Measurements from ENCODE around the gene CDC45.

- TF ChIP-seq CTCF (conservative IDR thresholded peaks at IDR 0.05 in 1 of 2, IDR thresholded peaks at IDR 0.05 in 1 of 2; ENCODE audit: extremely low read depth in 1 of 2, insufficient read depth in 1 of 2, low read depth in 1 of 2, low read length in 2 of 2) (no peak), EZH2 (IDR thresholded peaks at IDR 0.05; ENCODE audit: borderline replicate concordance, low read length) (no peak)
Observed at GRCh38 chr22:19527321-19527721, 47.6 kb downstream of the CDC45 start.
